Heart left ventricle (tissue), 13 donors: ENCODE measurements around the gene PDGFD.

Experiments
- CTCF ChIP-seq, 12 donors: fragments of 200-600 bp; sonication (generic) in 4 of 12; IDR thresholded peaks; one replicate each; pipeline versions ENCODE4 v1.5.0 to v1.8.0; 2018 to 2022; ENCODE audit warnings: antibody characterized with exemption in 12 of 12, mild to moderate bottlenecking in 5 of 12
- POLR2A ChIP-seq, 2 donors: fragments of 450-650 bp; IDR thresholded peaks; one replicate each; pipeline ENCODE4 v1.6.1; 2017; ENCODE audit warnings: antibody characterized with exemption in 2 of 2, mild to moderate bottlenecking in 2 of 2, moderate library complexity in 2 of 2
- donor health status: ischemic (EF 13 %, LVEDD 7.1; RV severe dilation, severe dysfunction).
- donor health status: DM: no; HTN: yes; CAD: no.
- donor health status: DM: no; HTN: no; CAD: no.
- donor health status: ischemic (EF 25% LVEDD 6.9; RV normal size, moderate dysfunction).
- donor health status: ischemic (EF 25% LVEDD 5.7; RV mildly dilated, moderate dysfunction).
- donor health status: ischemic (EF 35%, LVEDD 5.7; RV mildly dilated, moderate dysfunction).
- donor health status: nonischemic (EF 11% LVEDD 7.7; RV severe dilation, severe dysfunction).
- donor health status: DM: yes; HTN: yes; CAD: no.
- donor health status: PGD.
- donor health status: ischemic (EF 29% LVEDD 5.4; RV normal size, mild dysfunction).
- donor health status: nonischemic (EF 23%, LVEDD 6.1; RV moderate dilation, normal function).

DNA sequence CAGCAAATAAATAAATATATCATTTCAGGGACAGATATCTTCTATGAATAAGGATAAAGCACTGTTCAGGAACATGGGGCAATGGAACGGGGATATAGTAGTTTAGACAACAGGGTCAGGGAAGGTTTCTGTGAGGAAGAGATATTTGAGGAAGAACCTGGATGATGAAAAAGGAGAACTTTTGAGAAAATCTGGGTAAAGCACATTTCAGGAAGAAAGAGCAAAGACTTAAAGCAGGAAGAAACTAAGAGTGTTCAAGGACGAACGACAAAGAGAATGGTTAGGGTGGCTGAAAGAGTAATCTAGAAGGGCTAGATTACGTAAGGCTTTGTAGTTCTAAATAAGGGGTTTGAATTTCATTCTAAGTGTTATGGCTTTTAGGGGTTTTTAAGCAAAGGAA lies 114.8 kb downstream of the PDGFD start:
- TF ChIP-seq CTCF (IDR thresholded peaks at IDR 0.05) (no peak), POLR2A (IDR thresholded peaks at IDR 0.05) (no peak)
